Stomach (tissue), 4 donors: ENCODE data around the gene MB.

Source experiments
- CTCF ChIP-seq, 7 experiments: fragments of 450-650 bp in 4 of 7; fragments of 200-600 bp in 3 of 7; sonication (generic) in 3 of 7; IDR thresholded peaks; one replicate each; pipeline ENCODE4 v1.5.1; 2016 to 2019; ENCODE audit warnings: antibody characterized with exemption in 7 of 7, control low read depth in 2 of 7, mild to moderate bottlenecking in 1 of 7
- POLR2A ChIP-seq, 4 donors: fragments of 450-650 bp; IDR thresholded peaks; one replicate each; pipeline ENCODE4 v1.6.1; 2016; ENCODE audit warnings: antibody characterized with exemption in 4 of 4, control low read depth in 2 of 4, mild to moderate bottlenecking in 1 of 4, moderate library complexity in 1 of 4
- POLR2AphosphoS5 ChIP-seq, 3 donors: sonication (generic); formaldehyde crosslinking; IDR thresholded peaks; one replicate each; pipeline ENCODE4 v1.6.1; 2016; ENCODE audit warnings: antibody characterized with exemption in 3 of 3

GRCh38 chr22:35586771-35587170, 30.4 kb downstream of the MB start:
- TF ChIP-seq CTCF (IDR thresholded peaks at IDR 0.05) = no peak
- TF ChIP-seq POLR2A (IDR thresholded peaks at IDR 0.05) = no peak
- no peak for TF ChIP-seq POLR2AphosphoS5 (IDR thresholded peaks at IDR 0.05)
